ENCODE data around the gene DNAJC8.

GRCh38 chr1:28159680-28160079 lies 73.1 kb downstream of the DNAJC8 start:
- TF ChIP-seq CTCF (IDR thresholded peaks at IDR 0.05; ENCODE audit: low read depth, low read length, poor library complexity, severe bottlenecking) (no peak), EZH2phosphoT487 (IDR thresholded peaks at IDR 0.05; ENCODE audit: borderline replicate concordance, low read length) (no peak)

All from DOHH2 (cell line).